HepG2 (cell line): Measurements from ENCODE around the gene SEMA4C. TPM values are rescaled to one million over a fixed set of nuclear protein-coding genes. Genes with fewer than 3 reads are reported as not detected.

Source experiments
- ETV5 ChIP-seq: IDR thresholded peaks from 2 replicates; pipeline ENCODE4 v1.6.1; 2018; ENCODE audit warnings: missing biosample characterization, missing genetic modification reagents, inconsistent platforms, borderline replicate concordance
- JUND ChIP-seq: sonication (generic); formaldehyde crosslinking; IDR thresholded peaks from 2 replicates; pipeline ENCODE4 v1.8.0; 2022; ENCODE audit warnings: mild to moderate bottlenecking, missing genetic modification reagents
- KLF9 ChIP-seq: IDR thresholded peaks from 2 replicates; pipeline ENCODE4 v1.6.1; 2016; ENCODE audit warnings: low read depth
- MLX ChIP-seq: IDR thresholded peaks from 2 replicates; pipeline ENCODE4 v1.6.1; 2016
- NR2F6 ChIP-seq, 2 experiments: IDR thresholded peaks; 2 replicates each; pipeline ENCODE4 v1.6.1; 2016; ENCODE audit warnings: antibody characterized with exemption in 1 of 2, mild to moderate bottlenecking in 1 of 2
- PRPF4 ChIP-seq: fragments of 200-400 bp; formaldehyde crosslinking; IDR thresholded peaks from 2 replicates; pipeline ENCODE4 v1.6.1; 2016; ENCODE audit warnings: low read length, low read depth; ENCODE audit not compliant: poor library complexity, severe bottlenecking
- TEAD3 ChIP-seq: optimal IDR thresholded peaks from 2 replicates; pipeline ENCODE3; 2016; ENCODE audit warnings: borderline replicate concordance
- ZBTB40 ChIP-seq, 2 experiments: fragments of 450-650 bp in 1 of 2; sonication (generic) in 1 of 2; formaldehyde crosslinking in 1 of 2; IDR thresholded peaks; 2 replicates each; pipeline versions ENCODE4 v1.6.1 to v1.8.0; 2016 to 2022; ENCODE audit warnings: antibody characterized with exemption in 1 of 2, mild to moderate bottlenecking in 1 of 2, missing genetic modification reagents in 1 of 2
- ZNF274 ChIP-seq: sonication (generic); formaldehyde crosslinking; IDR thresholded peaks from 2 replicates; pipeline ENCODE4 v1.5.1; 2020; ENCODE audit warnings: mild to moderate bottlenecking, missing genetic modification reagents
- ZNF563 ChIP-seq: sonication (generic); formaldehyde crosslinking; IDR thresholded peaks from 2 replicates; pipeline ENCODE4 v1.8.0; 2022; ENCODE audit warnings: mild to moderate bottlenecking, moderate library complexity, missing genetic modification reagents
- ZNF570 ChIP-seq: sonication (generic); formaldehyde crosslinking; IDR thresholded peaks from 2 replicates; pipeline ENCODE4 v1.4.0; 2020; ENCODE audit warnings: mild to moderate bottlenecking, missing genetic modification reagents, borderline replicate concordance
- ZNF639 ChIP-seq: conservative IDR thresholded peaks from 2 replicates; pipeline ENCODE4 v1.6.1; 2018; ENCODE audit warnings: missing genetic modification reagents
- ZNF782 ChIP-seq: sonication (generic); formaldehyde crosslinking; IDR thresholded peaks from 2 replicates; pipeline ENCODE4 v1.4.0; 2020; ENCODE audit warnings: missing genetic modification reagents, mild to moderate bottlenecking, borderline replicate concordance
- ZNF790 ChIP-seq: sonication (generic); formaldehyde crosslinking; IDR thresholded peaks from 2 replicates; pipeline ENCODE4 v1.8.0; 2022; ENCODE audit warnings: missing genetic modification reagents, mild to moderate bottlenecking, borderline replicate concordance
- polyA plus RNA-seq, 8 experiments: library from polyadenylated mRNA; depleted of rRNA in 3 of 8; stranded (reverse) in 7 of 8; unstranded in 1 of 8; fragments of >200 nt; fragmentation: Illumina TruSeq in 4 of 8; extraction: Trizol in 4 of 8; gene quantifications; 2 replicates each; pipeline versions ENCODE4 v1.2.1 to v1.2.3, GENCODE V29; 2011 to 2016; ENCODE audit warnings: low read depth in 4 of 8, missing spikeins in 1 of 8, mixed read lengths in 1 of 8; ENCODE audit not compliant: insufficient read depth in 1 of 8
- total RNA-seq, 5 experiments: library from RNA; depleted of rRNA; stranded (reverse); fragments of >200 nt; fragmentation: Illumina TruSeq; extraction: Trizol; gene quantifications; 2 replicates each; pipeline ENCODE4 v1.2.3, GENCODE V29; 2016; ENCODE audit warnings: low read depth in 1 of 5
- TF ChIP-seq, protein P1 (sequence below), 2 experiments: sonication (generic) in 1 of 2; formaldehyde crosslinking in 1 of 2; IDR thresholded peaks; 2 replicates each; pipeline versions ENCODE4 v1.4.0 to v1.6.1; 2018 to 2020; ENCODE audit warnings: missing genetic modification reagents in 2 of 2, borderline replicate concordance in 1 of 2, low read depth in 1 of 2, mild to moderate bottlenecking in 1 of 2, missing biosample characterization in 1 of 2

Gene SEMA4C
- total and polyA plus RNA-seq, 2 of the 13 experiments (the other 11 are each of a cell fraction or from before 2014, with no cell fraction given) = 25.9 to 46.6 TPM

GRCh38 chr2:96868555-96869280, 1.2 kb downstream of the SEMA4C start (continued):
- TF ChIP-seq ZNF639 (CRISPR knock-in tag) (peak; percentile 83), ZNF782 (CRISPR knock-in tag) (peak; percentile 88), KLF9 (CRISPR knock-in tag) (no peak), TEAD3 (peak; percentile 43), ZBTB40 (IDR thresholded peaks at IDR 0.05) (no peak), ZBTB40 (CRISPR knock-in tag; IDR thresholded peaks at IDR 0.05) (no peak; the same call in 1 of the 2 replicates), ZNF563 (CRISPR knock-in tag) (peak; percentile 62; the same call in 1 of the 2 replicates), ETV5 (CRISPR knock-in tag) (peak; percentile 97), PRPF4 (peak; percentile 18), NR2F6 (IDR thresholded peaks at IDR 0.05) (no peak), NR2F6 (CRISPR knock-in tag; IDR thresholded peaks at IDR 0.05) (peak; percentile 32; the same call in 1 of the 2 replicates), ZNF790 (CRISPR knock-in tag) (0 out of 2 replicates have a peak, but pooled peaks have one; percentile 24), JUND (CRISPR knock-in tag) (0 out of 2 replicates have a peak, but pooled peaks have one; percentile 6), MLX (CRISPR knock-in tag) (peak; percentile 73; the same call in 1 of the 2 replicates), ZNF274 (CRISPR knock-in tag) (peak; percentile 59; the same call in 1 of the 2 replicates), ZNF570 (no peak)
- TF ChIP-seq, protein P1, sequence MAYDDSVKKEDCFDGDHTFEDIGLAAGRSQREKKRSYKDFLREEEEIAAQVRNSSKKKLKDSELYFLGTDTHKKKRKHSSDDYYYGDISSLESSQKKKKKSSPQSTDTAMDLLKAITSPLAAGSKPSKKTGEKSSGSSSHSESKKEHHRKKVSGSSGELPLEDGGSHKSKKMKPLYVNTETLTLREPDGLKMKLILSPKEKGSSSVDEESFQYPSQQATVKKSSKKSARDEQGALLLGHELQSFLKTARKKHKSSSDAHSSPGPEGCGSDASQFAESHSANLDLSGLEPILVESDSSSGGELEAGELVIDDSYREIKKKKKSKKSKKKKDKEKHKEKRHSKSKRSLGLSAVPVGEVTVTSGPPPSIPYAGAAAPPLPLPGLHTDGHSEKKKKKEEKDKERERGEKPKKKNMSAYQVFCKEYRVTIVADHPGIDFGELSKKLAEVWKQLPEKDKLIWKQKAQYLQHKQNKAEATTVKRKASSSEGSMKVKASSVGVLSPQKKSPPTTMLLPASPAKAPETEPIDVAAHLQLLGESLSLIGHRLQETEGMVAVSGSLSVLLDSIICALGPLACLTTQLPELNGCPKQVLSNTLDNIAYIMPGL (CRISPR knock-in tag; IDR thresholded peaks at IDR 0.05; ENCODE audit: borderline replicate concordance in 1 of 2, low read depth in 1 of 2) = peak; percentile 91 to 97
